Lower leg skin (tissue), 3 donors: ENCODE measurements around the gene MPL.

ENCODE experiments used
- POLR2A ChIP-seq, 2 donors: fragments of 450-650 bp; IDR thresholded peaks; one replicate each; pipeline ENCODE4 v1.6.1; 2016 to 2017; ENCODE audit warnings: antibody characterized with exemption in 2 of 2, mild to moderate bottlenecking in 1 of 2, moderate library complexity in 1 of 2
- TF ChIP-seq, protein P1 (sequence below), 3 donors: fragments of 450-650 bp; IDR thresholded peaks; one replicate each; pipeline ENCODE4 v1.5.1; 2016; ENCODE audit warnings: antibody characterized with exemption in 3 of 3, mild to moderate bottlenecking in 3 of 3, moderate library complexity in 2 of 3

DNA sequence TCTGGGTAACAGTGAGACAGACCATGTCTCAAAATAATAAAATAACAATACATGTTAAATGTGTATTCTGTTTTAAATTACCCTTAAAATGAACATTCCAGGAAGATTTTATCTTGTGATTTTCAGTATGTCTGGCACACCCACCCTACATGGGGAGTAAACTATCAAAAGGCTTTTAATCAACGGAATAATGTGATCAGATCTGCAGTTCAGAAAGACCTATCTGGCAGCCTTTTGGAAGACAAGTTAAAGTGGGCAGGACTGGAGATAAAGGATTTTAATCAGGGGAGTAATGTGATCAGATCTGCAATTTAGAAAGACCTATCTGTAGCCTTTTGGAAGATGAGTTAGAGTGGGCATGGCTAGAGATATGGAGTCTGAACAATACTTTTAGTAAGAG lies 41.9 kb downstream of the MPL start:
- TF ChIP-seq, protein P1, sequence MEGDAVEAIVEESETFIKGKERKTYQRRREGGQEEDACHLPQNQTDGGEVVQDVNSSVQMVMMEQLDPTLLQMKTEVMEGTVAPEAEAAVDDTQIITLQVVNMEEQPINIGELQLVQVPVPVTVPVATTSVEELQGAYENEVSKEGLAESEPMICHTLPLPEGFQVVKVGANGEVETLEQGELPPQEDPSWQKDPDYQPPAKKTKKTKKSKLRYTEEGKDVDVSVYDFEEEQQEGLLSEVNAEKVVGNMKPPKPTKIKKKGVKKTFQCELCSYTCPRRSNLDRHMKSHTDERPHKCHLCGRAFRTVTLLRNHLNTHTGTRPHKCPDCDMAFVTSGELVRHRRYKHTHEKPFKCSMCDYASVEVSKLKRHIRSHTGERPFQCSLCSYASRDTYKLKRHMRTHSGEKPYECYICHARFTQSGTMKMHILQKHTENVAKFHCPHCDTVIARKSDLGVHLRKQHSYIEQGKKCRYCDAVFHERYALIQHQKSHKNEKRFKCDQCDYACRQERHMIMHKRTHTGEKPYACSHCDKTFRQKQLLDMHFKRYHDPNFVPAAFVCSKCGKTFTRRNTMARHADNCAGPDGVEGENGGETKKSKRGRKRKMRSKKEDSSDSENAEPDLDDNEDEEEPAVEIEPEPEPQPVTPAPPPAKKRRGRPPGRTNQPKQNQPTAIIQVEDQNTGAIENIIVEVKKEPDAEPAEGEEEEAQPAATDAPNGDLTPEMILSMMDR (IDR thresholded peaks at IDR 0.05): no peak
- no peak for TF ChIP-seq POLR2A (IDR thresholded peaks at IDR 0.05)
